OCI-LY7 (cell line): Measurements from ENCODE around the gene VWF. TPM values are rescaled to one million over a fixed set of nuclear protein-coding genes. Genes with fewer than 3 reads are reported as not detected.

Experiments
- BruUV-seq: library from RNA; stranded (reverse); fragments of 400-500 nt; replicated peaks from 2 replicates; lab custom pipeline; 2021; lab: Mats Ljungman, UMichigan
- CTCF ChIA-PET: fragments of 300-600 bp; sonication (Branson Sonifier 250); formaldehyde crosslinking; loops from one replicate; lab custom pipeline; 2022; ENCODE audit warnings: antibody characterized with exemption; ENCODE audit not compliant: unreplicated experiment; lab: Charles Lee
- POLR2A ChIA-PET: fragments of 300-600 bp; sonication (Branson Sonifier 250); formaldehyde crosslinking; loops from one replicate; lab custom pipeline; 2022; ENCODE audit warnings: antibody characterized with exemption; lab: Charles Lee
- DNase-seq: peaks from one replicate; pipeline ENCODE4 v3.0.0-alpha.2; 2015; ENCODE audit warnings: low spot score
- H2AFZ ChIP-seq: fragments of 200-600 bp; sonication (generic), shearing (Covaris generic); 2 replicates; pipeline ENCODE4 v1.6.1; 2014; ENCODE audit warnings: mild to moderate bottlenecking, antibody characterized with exemption, low read length, moderate library complexity
- H3K27ac ChIP-seq: fragments of 200-600 bp; sonication (generic); 2 replicates; pipeline ENCODE4 v1.5.1; 2014; ENCODE audit warnings: mixed run types, low read depth, mild to moderate bottlenecking, moderate library complexity, low read length, inconsistent platforms; ENCODE audit not compliant: poor library complexity, severe bottlenecking
- H3K36me3 ChIP-seq: fragments of 200-600 bp; sonication (generic); 2 replicates; pipeline ENCODE4 v1.6.1; 2014; ENCODE audit warnings: mild to moderate bottlenecking, antibody characterized with exemption, low read length, moderate library complexity, mixed read lengths; ENCODE audit not compliant: insufficient read depth
- H3K4me1 ChIP-seq: fragments of 200-600 bp; sonication (generic); 2 replicates; pipeline ENCODE4 v1.5.1; 2014; ENCODE audit warnings: mild to moderate bottlenecking, low read length; ENCODE audit not compliant: insufficient read depth, poor library complexity, severe bottlenecking
- H3K4me2 ChIP-seq: fragments of 200-600 bp; sonication (generic); 2 replicates; pipeline ENCODE4 v1.6.1; 2014; ENCODE audit warnings: mild to moderate bottlenecking, low read length
- H3K4me3 ChIP-seq: fragments of 200-600 bp; sonication (generic); 2 replicates; pipeline ENCODE4 v1.5.1; 2014; ENCODE audit warnings: mild to moderate bottlenecking, low read depth, low read length; ENCODE audit not compliant: poor library complexity, severe bottlenecking
- H3K79me2 ChIP-seq: fragments of 200-600 bp; sonication (generic); 2 replicates; pipeline ENCODE4 v1.6.1; 2016; ENCODE audit warnings: low read depth, mild to moderate bottlenecking, low read length, moderate library complexity, mixed read lengths; ENCODE audit not compliant: insufficient read depth
- H3K9me2 ChIP-seq: fragments of 200-600 bp; sonication (generic); 2 replicates; pipeline ENCODE4 v1.6.1; 2016; ENCODE audit warnings: mild to moderate bottlenecking, low read length, mixed read lengths; ENCODE audit not compliant: insufficient read depth
- H3K9me3 ChIP-seq: fragments of 200-600 bp; sonication (generic); 2 replicates; pipeline ENCODE4 v1.6.1; 2014; ENCODE audit warnings: mild to moderate bottlenecking, mixed run types, low read length, mixed read lengths
- H4K20me1 ChIP-seq: fragments of 200-600 bp; sonication (generic); 2 replicates; pipeline ENCODE4 v1.6.1; 2014; ENCODE audit warnings: mild to moderate bottlenecking, antibody characterized with exemption, low read length, moderate library complexity, mixed read lengths; ENCODE audit not compliant: insufficient read depth
- CTCF ChIP-seq: fragments of 200-600 bp; sonication (generic); conservative IDR thresholded peaks from 2 replicates; pipeline ENCODE4 v1.5.1; 2014; ENCODE audit warnings: mild to moderate bottlenecking, antibody characterized with exemption, low read length, moderate library complexity, mixed read lengths
- EZH2phosphoT487 ChIP-seq: fragments of 200-600 bp; sonication (generic); IDR thresholded peaks from 2 replicates; pipeline ENCODE4 v1.6.1; 2018; ENCODE audit warnings: low read depth, borderline replicate concordance, mild to moderate bottlenecking, mixed run types, antibody characterized with exemption, low read length, moderate library complexity, mixed read lengths
- intact Hi-C: fragments of 100-400 bp; cut with micrococcal nuclease; formaldehyde crosslinking; loops from one replicate; pipeline ENCODE4 v1.10.0; 2022; ENCODE audit not compliant: unreplicated experiment
- total RNA-seq, 2 experiments: library from RNA; depleted of rRNA in 1 of 2; stranded (reverse); fragments of >200 nt in 1 of 2; shearing (Covaris generic) in 1 of 2; gene quantifications; 2 replicates each; pipeline ENCODE4 v1.2.3, GENCODE V29; 2014 to 2022

VWF gene
- total RNA-seq, 2 experiments from 2014 or later, result 0.32 TPM; not detected in 1

- H3K36me3 ChIP-seq, result no peaks in the 10 kb centered on the region
- no peaks in the 10 kb centered on the region for H3K4me1 ChIP-seq
- no peaks in the 10 kb centered on the region for H3K79me2 ChIP-seq
- no peak overlapping the region for H3K4me3 ChIP-seq
- H3K27ac ChIP-seq, result no peak overlapping the region
- DNase-seq, result no peak
- intact Hi-C loops, result no loop called here
- H4K20me1 ChIP-seq, result no peaks in the 10 kb centered on the region
- no peaks in the 10 kb centered on the region for H3K9me3 ChIP-seq
- ChIA-PET POLR2A (no interaction called here), CTCF (no interaction called here)
- no peaks in the 10 kb centered on the region for H3K9me2 ChIP-seq
- no peak overlapping the region for H2AFZ ChIP-seq
- TF ChIP-seq EZH2phosphoT487 (no peak), CTCF (no peak)
- no peak overlapping the region for H3K4me2 ChIP-seq
- no TSS peak for BruUV-seq
Observed at GRCh38 chr12:6095269-6095668, 29.2 kb downstream of the VWF start.

- ChIA-PET CTCF (no interaction called here), POLR2A (no interaction called here)
- no TSS peak for BruUV-seq
- Histone ChIP-seq H3K27ac (no peak overlapping the region), H3K9me3 (no peaks in the 10 kb centered on the region), H3K36me3 (no peaks in the 10 kb centered on the region), H3K4me3 (no peak overlapping the region), H3K79me2 (no peaks in the 10 kb centered on the region), H2AFZ (no peak overlapping the region), H4K20me1 (no peaks in the 10 kb centered on the region), H3K4me1 (no peaks in the 10 kb centered on the region), H3K9me2 (no peaks in the 10 kb centered on the region), H3K4me2 (no peak overlapping the region)
- DNase-seq, result no peak
- intact Hi-C loops, result no loop called here
- TF ChIP-seq CTCF (no peak), EZH2phosphoT487 (no peak)
Observed at GRCh38 chr12:6093764-6094163, 30.7 kb downstream of the VWF start.

GRCh38 chr12:6092784-6093722, 31.4 kb downstream of the VWF start:
- CTCF ChIA-PET, result no interaction called here

More at GRCh38 chr12:6092784-6093722, 31.4 kb downstream of the VWF start:
- Histone ChIP-seq H3K27ac (no peak overlapping the region), H2AFZ (no peak overlapping the region), H3K36me3 (no peaks in the 10 kb centered on the region), H4K20me1 (no peaks in the 10 kb centered on the region), H3K9me3 (no peaks in the 10 kb centered on the region), H3K4me2 (no peak overlapping the region), H3K4me3 (no peak overlapping the region), H3K4me1 (no peaks in the 10 kb centered on the region), H3K79me2 (no peaks in the 10 kb centered on the region), H3K9me2 (no peaks in the 10 kb centered on the region)
- POLR2A ChIA-PET, result interaction anchor here (1.0 kb wide), 1 partner anchor 26 kb away, joined by 3 read pairs; no protein-coding TSS in a partner anchor
- BruUV-seq, result no TSS peak
- TF ChIP-seq CTCF, result no peak
- intact Hi-C loops, result no loop called here
- DNase-seq, result no peak
